Measurements from ENCODE around the gene ANKRD23.

DNA sequence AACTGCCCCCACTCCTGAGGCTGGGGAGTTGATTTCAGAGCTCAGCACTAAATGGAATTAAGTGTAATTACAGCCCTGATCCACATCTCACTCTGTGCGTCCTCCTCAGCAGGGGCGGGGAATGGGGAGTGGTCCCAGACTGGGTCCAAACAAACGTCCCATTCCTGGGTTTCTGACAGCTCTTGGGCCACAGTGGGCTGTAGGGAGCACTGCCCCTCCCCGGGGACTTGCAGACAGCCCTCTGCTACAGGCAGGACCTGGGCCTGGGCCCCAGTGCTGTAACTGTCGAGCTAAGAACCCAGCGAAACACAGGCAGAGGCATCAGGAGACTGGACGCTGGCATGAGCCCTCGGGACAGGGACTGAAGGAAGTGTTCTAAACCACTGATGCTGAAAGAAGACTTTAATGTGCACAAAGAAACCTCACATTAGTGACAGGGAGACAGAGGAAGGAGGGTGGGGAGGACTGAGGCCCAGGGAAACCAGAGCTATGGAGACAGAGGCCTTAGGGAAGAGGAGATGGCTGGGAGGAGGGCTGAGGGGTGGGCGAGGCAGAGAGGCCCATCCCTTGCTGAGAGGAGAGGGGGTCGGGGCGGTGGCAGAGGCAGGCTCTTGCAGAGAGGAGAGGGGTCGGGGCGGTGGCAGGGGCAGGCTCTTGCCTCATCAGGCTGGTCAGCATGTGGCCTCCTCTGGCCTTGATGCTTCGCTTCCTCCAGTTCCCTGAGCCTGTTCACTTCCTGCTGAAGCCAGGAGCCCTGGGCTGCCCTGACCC, 31.9 kb upstream of the ANKRD23 start:
- TF ChIP-seq, protein P1, sequence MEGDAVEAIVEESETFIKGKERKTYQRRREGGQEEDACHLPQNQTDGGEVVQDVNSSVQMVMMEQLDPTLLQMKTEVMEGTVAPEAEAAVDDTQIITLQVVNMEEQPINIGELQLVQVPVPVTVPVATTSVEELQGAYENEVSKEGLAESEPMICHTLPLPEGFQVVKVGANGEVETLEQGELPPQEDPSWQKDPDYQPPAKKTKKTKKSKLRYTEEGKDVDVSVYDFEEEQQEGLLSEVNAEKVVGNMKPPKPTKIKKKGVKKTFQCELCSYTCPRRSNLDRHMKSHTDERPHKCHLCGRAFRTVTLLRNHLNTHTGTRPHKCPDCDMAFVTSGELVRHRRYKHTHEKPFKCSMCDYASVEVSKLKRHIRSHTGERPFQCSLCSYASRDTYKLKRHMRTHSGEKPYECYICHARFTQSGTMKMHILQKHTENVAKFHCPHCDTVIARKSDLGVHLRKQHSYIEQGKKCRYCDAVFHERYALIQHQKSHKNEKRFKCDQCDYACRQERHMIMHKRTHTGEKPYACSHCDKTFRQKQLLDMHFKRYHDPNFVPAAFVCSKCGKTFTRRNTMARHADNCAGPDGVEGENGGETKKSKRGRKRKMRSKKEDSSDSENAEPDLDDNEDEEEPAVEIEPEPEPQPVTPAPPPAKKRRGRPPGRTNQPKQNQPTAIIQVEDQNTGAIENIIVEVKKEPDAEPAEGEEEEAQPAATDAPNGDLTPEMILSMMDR (IDR thresholded peaks at IDR 0.05; ENCODE audit: poor library complexity) = no peak
- TF ChIP-seq EZH2 (IDR thresholded peaks at IDR 0.05; ENCODE audit: borderline replicate concordance) (no peak), EZH2phosphoT487 (IDR thresholded peaks at IDR 0.05; ENCODE audit: low read depth, severe bottlenecking, unreplicated experiment) (no peak)

Measured in hepatocyte (in vitro differentiated cells).